RWPE1 (cell line): ENCODE data around the gene CDC42EP2.

ENCODE experiments used
- CTCF ChIA-PET: fragments of 350-600 bp; sonication (Branson Sonifier 250); formaldehyde crosslinking; extraction: SDS; loops from one replicate; lab custom pipeline; 2021; lab: Yijun Ruan, JAX
- POLR2A ChIA-PET: fragments of 400-600 bp; formaldehyde crosslinking; extraction: SDS; loops from one replicate; lab custom pipeline; 2020; ENCODE audit warnings: antibody characterized with exemption; ENCODE audit not compliant: low non-redundant PET; lab: Yijun Ruan, JAX
- DNase-seq: peaks from one replicate; pipeline ENCODE4 v3.0.0; 2012; ENCODE audit warnings: low spot score
- H3K27ac ChIP-seq: fragments of 450-650 bp; 2 replicates; pipeline ENCODE4 v1.5.1; 2017
- TF ChIP-seq, protein P1 (sequence below): fragments of 450-650 bp; conservative IDR thresholded peaks from 2 replicates; pipeline ENCODE4 v1.5.1; 2017; ENCODE audit warnings: low read depth, mild to moderate bottlenecking

The CDC42EP2 gene

DNA sequence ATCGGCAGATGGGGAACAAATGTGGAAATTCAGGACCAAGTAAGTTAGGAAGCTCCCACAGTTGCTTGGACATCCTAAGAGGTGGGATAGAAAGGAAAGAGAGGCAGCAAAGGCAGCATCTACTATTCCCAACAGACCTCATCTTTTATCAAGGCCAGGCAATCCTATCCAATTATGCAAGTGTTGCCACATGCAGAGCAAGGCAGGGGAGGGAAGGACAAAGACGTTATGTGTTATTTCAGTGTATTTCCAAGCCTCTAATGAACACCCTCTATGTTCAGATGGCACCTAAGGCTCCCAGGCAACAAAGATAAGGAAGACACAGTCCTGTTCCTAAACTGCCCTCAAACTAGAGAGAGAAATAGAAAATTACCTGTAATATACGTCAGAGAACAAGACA is 49.1 kb downstream of the CDC42EP2 start:
- DNase-seq, result no peak
- TF ChIP-seq, protein P1, sequence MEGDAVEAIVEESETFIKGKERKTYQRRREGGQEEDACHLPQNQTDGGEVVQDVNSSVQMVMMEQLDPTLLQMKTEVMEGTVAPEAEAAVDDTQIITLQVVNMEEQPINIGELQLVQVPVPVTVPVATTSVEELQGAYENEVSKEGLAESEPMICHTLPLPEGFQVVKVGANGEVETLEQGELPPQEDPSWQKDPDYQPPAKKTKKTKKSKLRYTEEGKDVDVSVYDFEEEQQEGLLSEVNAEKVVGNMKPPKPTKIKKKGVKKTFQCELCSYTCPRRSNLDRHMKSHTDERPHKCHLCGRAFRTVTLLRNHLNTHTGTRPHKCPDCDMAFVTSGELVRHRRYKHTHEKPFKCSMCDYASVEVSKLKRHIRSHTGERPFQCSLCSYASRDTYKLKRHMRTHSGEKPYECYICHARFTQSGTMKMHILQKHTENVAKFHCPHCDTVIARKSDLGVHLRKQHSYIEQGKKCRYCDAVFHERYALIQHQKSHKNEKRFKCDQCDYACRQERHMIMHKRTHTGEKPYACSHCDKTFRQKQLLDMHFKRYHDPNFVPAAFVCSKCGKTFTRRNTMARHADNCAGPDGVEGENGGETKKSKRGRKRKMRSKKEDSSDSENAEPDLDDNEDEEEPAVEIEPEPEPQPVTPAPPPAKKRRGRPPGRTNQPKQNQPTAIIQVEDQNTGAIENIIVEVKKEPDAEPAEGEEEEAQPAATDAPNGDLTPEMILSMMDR, result no peak
- no peak overlapping the region for H3K27ac ChIP-seq
- ChIA-PET POLR2A (no interaction called here), CTCF (no interaction called here)

GRCh38 chr11:65366340-65366773 is 51.7 kb downstream of the CDC42EP2 start:
- peak overlapping the region; percentile 42; the same call in 1 of the 2 replicates for H3K27ac ChIP-seq
- peak; percentile 80 for DNase-seq
- CTCF ChIA-PET, result no interaction called here
- TF ChIP-seq, protein P1, result peak; percentile 87
- POLR2A ChIA-PET, result interaction anchor here (0.5 kb wide), 1 partner anchor 10 kb away, joined by 4 read pairs; no protein-coding TSS in a partner anchor

DNA sequence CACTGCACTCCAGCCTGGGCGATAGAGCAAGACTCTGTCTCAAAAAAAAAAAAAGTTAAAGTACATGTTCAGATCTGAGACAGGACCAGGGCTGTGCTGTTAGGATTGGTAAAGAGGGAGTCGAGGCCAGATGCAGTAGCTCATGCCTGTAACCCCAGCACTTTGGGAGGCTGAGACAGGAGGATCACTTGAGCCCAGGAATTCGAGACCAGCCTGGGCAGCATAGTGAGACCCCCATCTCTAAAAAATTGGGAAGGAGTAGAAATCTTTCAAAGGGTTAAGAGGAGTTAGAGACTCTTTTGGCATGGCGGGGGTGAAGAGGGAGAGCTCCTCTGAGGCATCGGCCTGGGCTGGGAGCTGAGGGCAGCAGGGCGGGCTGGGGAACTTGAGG is 56.0 kb downstream of the CDC42EP2 start:
- TF ChIP-seq, protein P1, result no peak
- ChIA-PET POLR2A (no interaction called here), CTCF (no interaction called here)
- H3K27ac ChIP-seq, result peak overlapping the region; percentile 66
- no peak for DNase-seq
